ENCODE measurements around the gene TMOD3.
"Not testable (repeated sequence)": the region's sequence is repeated elsewhere in the genome, so short reads cannot be mapped to it uniquely, and the experiment has no call there.

Gene TMOD3

GRCh38 chr15:51866751-51867150, 37.3 kb downstream of the TMOD3 start:
- no peak for DNase-seq

DNA sequence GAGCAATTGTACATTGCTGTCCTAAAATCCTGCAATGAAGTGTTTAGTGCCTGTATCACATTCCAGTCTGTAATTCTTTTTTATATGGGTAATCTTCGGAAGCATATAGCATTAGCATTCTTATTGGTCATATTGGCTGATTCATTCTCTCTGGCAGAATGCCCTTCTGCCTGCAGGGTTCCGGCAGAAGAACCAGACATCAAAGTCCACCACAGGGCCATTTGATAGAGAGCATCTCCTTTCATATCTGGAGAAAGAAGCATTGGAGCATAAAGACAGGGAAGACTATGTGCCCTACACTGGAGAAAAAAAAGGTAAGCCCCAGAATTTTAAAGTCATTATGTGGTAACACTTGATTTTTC, 39.6 kb downstream of the TMOD3 start:
- DNase-seq, result no peak

GRCh38 chr15:51870774-51871173, 41.3 kb downstream of the TMOD3 start:
- DNase-seq, result no peak

GRCh38 chr15:51874751-51875644, 45.5 kb downstream of the TMOD3 start:
- DNase-seq, result no peak

DNA sequence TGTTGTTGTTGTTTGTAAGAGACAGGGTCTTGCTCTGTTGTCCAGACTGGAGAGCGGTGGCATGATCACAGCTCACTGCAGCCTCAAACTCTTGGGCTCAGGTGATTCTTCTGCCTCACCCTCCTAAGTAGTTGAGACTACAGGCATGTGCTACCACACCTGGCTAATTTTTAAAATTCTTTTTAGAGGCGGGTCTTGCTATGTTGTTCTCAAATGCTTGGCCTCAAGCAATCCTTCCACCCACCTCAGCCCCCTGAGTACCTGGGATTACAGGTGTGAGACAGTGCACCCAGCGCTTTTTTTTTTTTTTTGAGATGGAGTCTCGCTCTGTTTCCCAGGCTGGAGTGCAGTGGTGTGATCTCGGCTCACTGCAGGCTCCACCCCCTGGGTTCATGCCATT, 46.7 kb downstream of the TMOD3 start:
- DNase-seq, result no peak

DNA sequence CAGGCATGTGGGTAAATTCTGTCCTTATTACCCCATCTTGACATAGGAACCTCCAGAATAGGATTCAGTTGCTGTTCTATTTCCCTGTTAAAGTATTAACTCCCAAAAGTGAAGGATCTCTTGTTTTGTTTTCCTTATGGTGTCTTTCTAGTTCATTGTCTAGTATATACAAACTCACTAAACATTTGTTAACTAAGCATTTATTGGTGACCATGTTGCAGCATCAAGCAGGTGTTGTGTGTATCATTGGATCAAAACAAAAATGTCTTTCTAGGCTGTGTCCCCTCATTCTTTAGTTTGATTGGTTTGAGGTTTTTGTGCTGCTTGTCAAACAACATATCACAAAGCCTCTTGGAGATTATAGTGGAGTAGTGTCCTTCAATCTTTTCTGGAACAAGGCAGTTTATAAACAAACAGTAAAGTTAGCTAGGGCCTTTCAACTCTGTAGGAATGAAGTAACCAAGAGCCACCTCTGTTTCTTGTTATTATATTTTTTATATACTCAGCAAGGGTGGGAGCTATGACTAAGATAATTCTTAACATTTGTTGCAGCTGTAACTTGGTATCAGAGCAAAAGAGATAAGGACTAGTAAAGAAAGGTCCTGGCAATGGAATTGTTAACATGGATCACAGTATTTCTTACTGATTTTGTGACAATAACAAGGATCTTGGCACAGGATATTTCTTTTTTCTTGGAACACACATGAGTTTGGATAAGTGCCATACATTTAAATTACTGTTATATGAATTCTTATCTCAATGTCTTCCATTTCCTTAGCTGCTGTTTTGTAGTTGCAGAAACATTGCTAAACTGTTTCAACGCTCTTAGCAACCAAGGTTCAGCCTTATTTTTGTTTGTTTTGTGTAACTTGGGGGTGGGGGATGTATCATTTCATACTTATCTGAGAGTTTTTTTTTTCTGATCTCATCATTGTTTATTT, 49.3 kb downstream of the TMOD3 start:
- no peak for DNase-seq

DNA sequence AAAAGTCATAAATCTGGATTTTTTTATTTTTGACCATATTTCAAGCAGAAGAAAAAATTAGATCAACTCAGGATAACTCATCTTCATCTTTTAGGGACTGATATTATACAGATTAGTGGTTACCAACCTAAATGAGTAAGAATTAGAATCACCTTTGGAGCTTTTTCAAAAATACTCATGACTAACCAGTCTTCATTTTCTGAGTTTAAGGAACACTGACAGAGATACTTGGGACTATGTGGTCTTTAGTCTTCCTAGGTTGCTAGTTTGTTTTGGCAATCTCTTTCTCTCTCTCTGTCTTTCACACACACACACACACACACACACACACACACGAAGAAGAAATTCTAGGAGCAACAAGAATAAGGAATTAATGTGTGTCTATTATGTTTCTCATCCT, 50.1 kb downstream of the TMOD3 start:
- no peak for DNase-seq

- DNase-seq, result no peak
These were observed 53.9 kb downstream of the TMOD3 start for GRCh38 chr15:51883271-51883837.

DNA sequence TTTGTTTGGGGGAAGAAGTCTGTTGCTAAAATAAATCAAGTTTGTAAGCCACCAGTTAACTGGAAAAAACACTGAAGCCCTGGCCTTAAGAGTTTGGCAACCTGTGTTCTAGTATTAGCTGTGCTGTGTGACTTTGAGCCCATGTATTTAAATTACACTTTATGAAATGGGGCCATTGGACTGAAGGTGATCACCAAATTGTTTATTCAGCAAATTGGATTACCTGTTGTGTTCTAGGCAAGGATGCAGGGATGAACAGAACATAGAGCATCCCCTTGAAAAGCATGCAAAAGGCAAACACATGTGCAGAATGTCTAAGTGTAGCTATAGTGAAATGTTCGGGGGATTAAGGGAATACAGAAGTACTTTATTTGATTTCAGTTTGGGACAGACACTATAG, 54.6 kb downstream of the TMOD3 start:
- DNase-seq, result no peak

DNA sequence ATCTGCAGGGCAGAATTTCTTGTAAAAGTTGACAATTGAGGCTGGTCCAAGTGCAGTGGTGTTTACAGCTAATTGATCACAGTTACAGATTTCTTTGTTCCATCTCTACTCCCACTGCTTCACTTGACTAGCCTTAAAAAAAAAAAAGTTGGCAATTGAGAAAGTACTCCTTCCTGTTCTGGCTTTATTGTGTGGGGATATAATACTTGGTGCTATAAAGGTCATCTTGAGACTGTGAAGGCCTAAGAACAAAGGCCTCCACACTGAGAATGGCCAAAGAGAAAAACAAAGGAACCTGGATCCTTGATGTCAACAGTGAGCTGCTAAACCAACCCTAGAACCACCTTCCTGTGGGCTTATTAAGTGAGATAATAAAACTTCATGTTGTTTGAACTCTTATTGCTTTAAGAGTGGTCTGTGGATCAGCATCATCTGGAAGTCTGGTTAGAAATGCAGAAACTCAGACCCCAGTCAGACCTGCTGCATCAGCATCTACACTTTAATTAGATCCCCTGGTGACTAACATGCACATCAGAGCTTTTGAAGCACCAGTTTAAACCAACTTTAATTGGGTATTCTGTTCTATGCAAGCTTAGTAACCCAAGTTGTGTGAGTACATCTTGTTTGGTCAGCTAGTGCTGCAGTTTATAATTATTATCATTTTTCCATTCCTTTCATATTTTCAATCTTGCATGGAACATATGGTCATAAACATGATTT, 55.2 kb downstream of the TMOD3 start:
- DNase-seq, result no peak

DNA sequence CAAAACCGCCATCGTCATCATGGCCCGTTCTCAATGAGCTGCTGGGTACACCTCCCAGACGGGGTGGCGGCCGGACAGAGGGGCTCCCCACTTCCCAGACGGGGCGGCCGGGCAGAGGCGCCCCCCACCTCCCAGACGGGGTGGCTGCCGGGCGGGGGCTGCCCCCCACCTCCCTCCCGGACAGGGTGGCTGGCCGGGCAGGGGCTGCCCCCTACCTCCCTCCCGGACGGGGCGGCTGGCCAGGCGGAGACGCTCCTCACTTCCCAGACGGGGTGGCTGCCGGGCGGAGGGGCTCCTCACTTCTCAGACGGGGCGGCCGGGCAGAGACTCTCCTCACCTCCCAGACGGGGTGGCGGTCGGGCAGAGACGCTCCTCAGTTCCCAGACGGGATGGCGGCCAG, 56.3 kb downstream of the TMOD3 start:
- not testable (repeated sequence) for DNase-seq

DNA sequence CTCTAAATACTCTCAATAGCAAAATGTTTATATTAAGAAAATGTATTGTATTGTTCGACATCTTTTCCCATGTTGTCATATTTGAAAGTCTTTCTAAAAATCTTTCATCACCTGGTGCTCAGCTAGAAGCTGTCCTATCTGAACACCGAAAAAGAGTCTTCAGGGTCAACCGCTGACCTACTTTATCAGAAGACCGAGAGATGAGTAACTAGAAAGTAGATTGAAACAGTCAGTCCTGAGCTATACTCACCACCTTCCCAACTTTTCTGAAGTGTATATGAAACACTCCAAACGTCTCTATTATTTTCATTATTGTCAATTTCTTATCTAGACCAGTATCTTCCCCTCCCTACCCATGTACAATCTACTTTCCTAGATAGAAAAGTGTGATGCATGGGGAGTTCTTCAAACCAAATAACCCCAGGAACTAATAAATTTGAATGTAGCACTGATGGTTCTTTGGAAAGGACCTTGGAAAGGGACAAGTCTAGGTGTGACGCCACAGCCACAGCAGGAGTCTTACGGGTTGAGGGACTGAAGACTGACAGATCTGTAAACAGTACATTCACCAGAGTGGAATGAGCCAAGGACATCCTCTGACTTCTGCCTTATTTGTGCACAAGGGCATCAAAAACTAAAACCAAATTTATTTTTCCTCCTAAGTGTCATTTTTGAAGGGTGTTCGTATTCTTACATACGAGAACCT, 58.6 kb downstream of the TMOD3 start:
- DNase-seq, result no peak

DNA sequence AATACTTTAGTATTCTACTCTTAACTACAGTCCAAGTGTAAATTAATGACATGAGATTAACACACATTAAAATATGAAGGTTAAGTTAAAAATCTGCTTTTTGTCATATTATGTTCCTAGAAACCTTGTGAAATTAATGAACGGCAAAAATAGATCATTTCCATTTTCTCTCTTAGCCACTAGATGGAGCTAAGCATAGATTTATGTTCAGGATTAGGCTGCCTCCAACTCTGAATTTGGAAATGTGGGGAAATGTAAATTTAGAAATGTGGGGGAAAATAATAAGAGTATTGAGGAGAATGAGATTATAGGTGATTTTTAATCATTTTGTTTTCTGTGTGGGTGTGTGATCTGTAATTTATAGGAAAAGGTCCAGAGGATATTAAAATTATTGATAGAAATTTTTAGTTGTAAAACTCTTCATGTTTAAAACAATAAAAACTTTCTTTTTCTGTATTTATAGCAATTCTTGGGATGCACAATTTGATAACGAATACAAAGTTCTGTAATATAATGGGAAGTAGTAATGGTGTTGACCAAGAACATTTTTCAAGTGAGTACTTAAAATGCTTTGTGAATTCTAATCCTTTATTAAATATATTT, 59.2 kb downstream of the TMOD3 start:
- no peak for DNase-seq

DNA sequence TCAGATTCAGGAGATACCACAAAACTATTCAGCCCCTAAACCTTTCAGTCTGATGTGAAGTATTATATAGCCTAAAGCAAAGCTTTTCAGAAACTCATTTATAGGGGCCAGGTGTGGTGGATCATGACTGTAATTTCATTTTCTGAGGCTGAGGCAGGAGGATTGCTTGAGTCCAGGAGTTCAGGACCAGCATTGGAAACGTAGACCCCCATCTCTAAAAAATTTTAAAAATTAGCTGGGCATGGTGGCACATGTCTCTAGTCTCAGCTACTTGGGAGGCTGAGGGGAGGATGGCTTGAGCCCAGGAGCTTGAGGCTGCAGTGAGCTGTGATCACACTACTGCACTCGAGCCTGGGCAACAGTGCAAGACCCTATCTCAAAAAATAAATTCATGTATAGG, 60.0 kb downstream of the TMOD3 start:
- no peak for DNase-seq

DNA sequence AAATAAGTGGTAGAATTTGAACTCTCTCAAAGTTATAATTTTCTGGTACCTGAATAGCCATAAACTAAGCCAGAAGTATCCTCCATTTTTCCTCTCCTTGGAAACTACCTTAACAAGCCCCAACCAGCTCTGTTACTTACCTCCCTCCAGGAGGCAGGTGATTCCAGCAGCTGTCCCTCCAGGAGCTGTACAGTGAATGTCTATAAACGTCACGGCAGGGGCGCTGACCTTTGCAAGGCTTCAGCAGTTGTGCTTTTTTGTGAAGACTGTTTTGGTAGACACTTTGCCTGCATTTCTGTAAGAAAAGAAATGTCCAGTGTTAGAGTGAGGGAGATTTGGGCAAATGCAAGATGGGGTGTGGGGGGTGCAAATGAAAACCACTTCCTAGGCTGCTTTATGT, 75.0 kb downstream of the TMOD3 start:
- DNase-seq, result no peak

GRCh38 chr15:51904931-51905330, 75.5 kb downstream of the TMOD3 start:
- no peak for DNase-seq

DNA sequence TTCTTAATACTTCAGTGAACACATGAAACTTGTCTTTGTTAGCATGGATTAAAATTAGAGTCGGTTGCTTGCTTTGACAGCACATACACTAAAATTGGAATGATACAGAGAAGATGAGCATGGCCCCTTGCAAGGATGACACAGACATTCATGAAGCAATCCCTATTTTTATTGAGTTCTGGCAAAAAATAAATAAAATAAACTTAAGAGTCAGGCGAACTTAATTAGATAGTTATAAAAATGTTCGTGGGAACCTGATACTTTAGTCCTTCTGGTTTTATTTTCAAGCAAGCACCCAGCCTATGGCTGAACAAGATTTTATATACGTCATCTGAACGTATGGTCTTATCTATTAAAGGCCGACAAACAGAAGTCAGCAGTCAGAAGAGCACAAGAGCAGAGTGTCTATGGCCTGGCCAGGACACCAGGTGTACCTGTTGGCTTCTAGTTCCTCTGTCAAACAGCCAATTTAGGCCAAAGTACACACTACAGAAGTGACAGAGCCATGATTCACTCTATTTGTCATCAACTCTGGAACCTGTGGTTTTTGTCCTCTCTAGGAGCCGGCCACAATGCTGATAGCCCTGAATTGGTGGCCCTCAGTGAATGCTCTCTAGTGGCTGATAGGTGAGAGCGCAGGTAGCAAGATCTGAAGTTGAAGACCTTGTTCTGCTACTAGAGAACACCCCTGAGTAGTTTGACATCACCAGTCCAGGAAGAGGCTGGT, 77.8 kb downstream of the TMOD3 start:
- no peak for DNase-seq

DNA sequence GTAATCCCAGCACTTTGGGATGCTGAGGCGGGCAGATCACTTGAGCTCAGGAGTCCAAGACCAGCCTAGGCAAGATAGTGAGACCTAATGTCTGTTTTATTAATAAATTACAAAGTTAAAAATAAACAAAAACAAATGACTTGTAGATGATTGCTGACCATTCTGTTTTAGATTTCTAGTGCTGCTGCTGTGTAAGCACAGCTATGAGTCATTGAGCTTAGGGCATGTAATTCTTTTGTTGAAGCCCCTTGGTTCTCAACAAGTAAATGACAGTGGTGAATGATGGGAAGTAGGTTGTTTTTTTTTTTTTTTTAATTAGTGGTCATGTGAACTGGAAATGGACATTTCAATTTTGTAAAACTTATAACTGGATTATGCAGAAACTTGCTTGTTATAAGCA, 78.9 kb downstream of the TMOD3 start:
- DNase-seq, result no peak

DNA sequence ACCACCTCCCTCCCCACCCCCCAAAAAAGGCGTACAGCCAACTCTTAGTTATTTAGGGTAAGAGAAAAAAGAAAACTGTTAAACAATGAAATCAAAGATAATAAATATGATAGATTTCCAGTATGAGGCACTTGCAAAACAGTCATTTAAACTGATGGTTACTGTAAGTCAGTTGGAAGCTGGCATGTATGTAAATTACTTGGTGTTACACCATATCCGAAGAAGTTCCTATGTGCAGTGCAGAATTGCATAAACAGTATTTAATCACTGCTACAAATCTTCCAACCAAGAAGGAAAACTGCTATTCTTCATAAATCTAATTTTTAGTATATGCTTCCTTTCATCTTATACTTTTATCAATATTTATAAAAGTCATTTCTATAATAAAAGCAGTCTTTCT, 80.1 kb downstream of the TMOD3 start:
- DNase-seq, result no peak

DNA sequence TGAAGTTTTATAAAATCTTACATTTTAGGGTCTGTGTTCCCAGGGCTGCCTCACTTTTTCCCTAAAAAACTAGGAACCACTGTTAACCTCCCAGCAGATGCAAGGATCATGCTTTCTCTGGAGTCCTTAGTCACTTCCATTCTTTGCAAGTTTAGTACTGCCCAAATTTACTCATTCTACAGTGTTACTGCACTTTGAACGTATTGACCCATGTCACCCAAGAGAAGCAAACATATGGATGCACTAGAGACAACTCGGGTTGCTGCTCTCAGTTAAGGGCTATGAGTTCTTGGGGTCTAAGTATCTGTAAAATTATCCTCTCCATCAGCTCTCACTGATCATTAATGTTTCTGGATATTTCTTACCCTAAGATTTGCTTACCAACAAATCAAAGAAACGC, 83.1 kb downstream of the TMOD3 start:
- no peak for DNase-seq

DNA sequence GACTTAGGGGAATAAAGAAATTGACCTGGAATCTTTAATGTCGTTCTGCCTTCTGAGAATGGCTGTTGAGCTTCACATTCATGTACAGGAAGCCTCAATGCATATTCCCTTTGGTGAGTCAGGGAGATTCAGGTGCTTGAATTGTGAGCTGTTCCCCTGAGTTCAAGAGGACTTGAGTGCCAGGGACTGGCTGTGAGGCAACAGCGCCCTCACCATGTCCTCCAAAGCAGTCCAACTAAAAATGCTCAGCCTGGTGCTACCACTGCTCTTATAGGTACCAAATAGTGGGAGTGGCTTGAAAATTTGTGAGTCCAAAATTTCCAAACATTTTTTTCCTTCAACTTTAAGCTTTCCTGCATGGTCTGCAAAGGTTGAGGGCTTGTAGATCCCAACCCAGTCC, 88.0 kb downstream of the TMOD3 start:
- DNase-seq, result no peak
